SH-SY5Y (cell line): ENCODE results near the gene CYP1A2.

Experiments
- GATA2 ChIP-seq: IDR thresholded peaks from 2 replicates; pipeline ENCODE4 v1.6.1; 2011; ENCODE audit warnings: mild to moderate bottlenecking, low read depth, low read length
- GATA3 ChIP-seq: IDR thresholded peaks from 2 replicates; pipeline ENCODE4 v1.6.1; 2011; ENCODE audit warnings: low read depth, mild to moderate bottlenecking, low read length, moderate library complexity

DNA sequence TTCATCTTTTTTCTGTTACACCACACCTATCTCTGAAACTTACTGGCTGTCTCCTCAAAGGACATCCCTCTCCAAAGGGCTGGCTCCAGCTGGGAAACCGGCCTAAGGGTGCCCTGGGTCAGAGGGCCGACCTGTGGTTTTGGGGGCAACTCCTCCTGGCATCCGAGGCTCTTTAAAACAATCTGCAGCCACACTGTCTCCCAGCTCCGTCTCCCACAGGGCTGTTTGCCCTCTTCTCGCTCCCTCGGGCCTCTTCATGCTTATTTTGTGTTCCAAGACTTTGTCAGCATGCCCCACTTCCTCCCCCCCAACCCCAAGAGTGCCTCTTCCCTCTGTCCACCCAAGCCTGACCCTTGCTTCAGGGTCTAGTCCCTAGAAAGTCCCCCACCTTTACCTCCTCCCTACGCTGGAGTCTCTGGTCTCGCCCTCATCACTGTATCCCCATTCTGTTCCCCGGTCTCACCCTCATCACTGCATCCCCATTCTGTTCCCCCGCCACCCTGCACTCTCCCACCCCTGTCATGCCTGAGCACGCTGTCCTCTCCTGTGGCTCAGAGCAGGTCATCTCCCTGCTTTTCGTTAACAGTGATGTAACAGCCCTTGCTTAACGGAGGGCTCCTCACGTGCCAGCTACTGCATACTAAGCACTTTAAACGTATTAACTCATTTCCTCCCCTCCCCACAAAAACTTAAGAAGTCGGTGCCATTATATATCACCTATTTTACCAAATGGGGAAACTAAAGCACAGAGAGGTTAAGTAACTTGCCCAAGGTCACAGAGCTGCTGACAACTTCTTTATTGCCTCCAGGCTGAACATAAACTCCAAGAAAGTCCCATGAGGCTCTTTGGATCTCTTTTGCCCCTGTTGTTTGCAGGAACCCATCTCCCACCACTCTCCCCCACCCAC lies 32.1 kb downstream of the CYP1A2 start:
- TF ChIP-seq GATA3 (no peak), GATA2 (no peak)
